Raji (cell line): ENCODE data around the gene AMER1.

Experiments
- POLR2A ChIP-seq: IDR thresholded peaks from 2 replicates; pipeline ENCODE4 v1.6.1; 2011; ENCODE audit warnings: low read depth, low read length, control low read depth; ENCODE audit not compliant: insufficient read depth

The AMER1 gene

GRCh38 chrX:64191281-64192010 lies 14.1 kb downstream of the AMER1 start:
- TF ChIP-seq POLR2A: no peak

GRCh38 chrX:64190136-64190740 lies 15.3 kb downstream of the AMER1 start:
- no peak for TF ChIP-seq POLR2A

- TF ChIP-seq POLR2A: no peak
These were observed 16.6 kb downstream of the AMER1 start for GRCh38 chrX:64188901-64189300.

GRCh38 chrX:64187762-64188150 lies 17.8 kb downstream of the AMER1 start:
- no peak for TF ChIP-seq POLR2A

- TF ChIP-seq POLR2A: no peak
These were observed 18.3 kb downstream of the AMER1 start for GRCh38 chrX:64186974-64187761.

GRCh38 chrX:64184396-64184795 lies 21.1 kb downstream of the AMER1 start:
- TF ChIP-seq POLR2A: no peak

GRCh38 chrX:64182208-64182607 lies 23.3 kb downstream of the AMER1 start:
- no peak for TF ChIP-seq POLR2A

- TF ChIP-seq POLR2A: no peak
These were observed 28.6 kb downstream of the AMER1 start for GRCh38 chrX:64176876-64177275.

GRCh38 chrX:64169988-64170387 lies 35.5 kb downstream of the AMER1 start:
- TF ChIP-seq POLR2A: no peak

GRCh38 chrX:64152857-64153256 lies 52.7 kb downstream of the AMER1 start:
- TF ChIP-seq POLR2A: no peak

GRCh38 chrX:64151911-64152310 lies 53.6 kb downstream of the AMER1 start:
- no peak for TF ChIP-seq POLR2A

GRCh38 chrX:64150775-64151174 lies 54.7 kb downstream of the AMER1 start:
- no peak for TF ChIP-seq POLR2A
